ENCODE data around the gene HDAC10. TPM values are rescaled to one million over a fixed set of nuclear protein-coding genes. Genes with fewer than 3 reads are reported as not detected.
A peak's percentile ranks its signal among the peaks of the same experiment; 100 is the strongest.

The HDAC10 gene
- total RNA-seq, 2 donors from 2014 or later: 40.5 to 59.1 TPM

GRCh38 chr22:50255099-50255498, 4.0 kb upstream of the HDAC10 start:
- peaks cover 6% of the 10 kb centered on the region for H3K4me1 ChIP-seq
- TF ChIP-seq, protein P1, sequence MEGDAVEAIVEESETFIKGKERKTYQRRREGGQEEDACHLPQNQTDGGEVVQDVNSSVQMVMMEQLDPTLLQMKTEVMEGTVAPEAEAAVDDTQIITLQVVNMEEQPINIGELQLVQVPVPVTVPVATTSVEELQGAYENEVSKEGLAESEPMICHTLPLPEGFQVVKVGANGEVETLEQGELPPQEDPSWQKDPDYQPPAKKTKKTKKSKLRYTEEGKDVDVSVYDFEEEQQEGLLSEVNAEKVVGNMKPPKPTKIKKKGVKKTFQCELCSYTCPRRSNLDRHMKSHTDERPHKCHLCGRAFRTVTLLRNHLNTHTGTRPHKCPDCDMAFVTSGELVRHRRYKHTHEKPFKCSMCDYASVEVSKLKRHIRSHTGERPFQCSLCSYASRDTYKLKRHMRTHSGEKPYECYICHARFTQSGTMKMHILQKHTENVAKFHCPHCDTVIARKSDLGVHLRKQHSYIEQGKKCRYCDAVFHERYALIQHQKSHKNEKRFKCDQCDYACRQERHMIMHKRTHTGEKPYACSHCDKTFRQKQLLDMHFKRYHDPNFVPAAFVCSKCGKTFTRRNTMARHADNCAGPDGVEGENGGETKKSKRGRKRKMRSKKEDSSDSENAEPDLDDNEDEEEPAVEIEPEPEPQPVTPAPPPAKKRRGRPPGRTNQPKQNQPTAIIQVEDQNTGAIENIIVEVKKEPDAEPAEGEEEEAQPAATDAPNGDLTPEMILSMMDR (IDR thresholded peaks at IDR 0.05): no peak

GRCh38 chr22:50253941-50254340, 2.9 kb upstream of the HDAC10 start:
- Histone ChIP-seq H3K27me3 (peaks cover 1% of the 10 kb centered on the region), H3K4me3 (no peak overlapping the region), H3K9me3 (no peaks in the 10 kb centered on the region), H3K27ac (no peak overlapping the region), H3K4me1 (peaks cover 12% of the 10 kb centered on the region), H3K36me3 (no peaks in the 10 kb centered on the region), H3K9ac (ENCODE audit: low read depth in 2 of 2, low read length in 2 of 2) (no peak overlapping the region)
- no peak for DNase-seq
- intact Hi-C loops (cut with DNase I): loop anchor here (5.0 to 10.0 kb wide), 2 partner anchors 88 to 251 kb away; partner anchors contain the start of genes LMF2, NCAPH2 and PPP6R2
- TF ChIP-seq, protein P1 (IDR thresholded peaks at IDR 0.05): no peak

More at GRCh38 chr22:50255099-50255498, 4.0 kb upstream of the HDAC10 start:
- H3K27ac ChIP-seq: no peak overlapping the region
- H3K36me3 ChIP-seq: no peaks in the 10 kb centered on the region
- no peak for DNase-seq
- intact Hi-C loops (cut with DNase I): loop anchor here (10.0 kb wide), 1 partner anchor 250 kb away; the partner anchor contains the start of genes LMF2 and NCAPH2
- peaks cover 3% of the 10 kb centered on the region for H3K27me3 ChIP-seq
- H3K4me3 ChIP-seq: no peak overlapping the region
- H3K9ac ChIP-seq (ENCODE audit: low read depth in 2 of 2, low read length in 2 of 2): no peak overlapping the region
- no peaks in the 10 kb centered on the region for H3K9me3 ChIP-seq

- TF ChIP-seq, protein P1 (IDR thresholded peaks at IDR 0.05): no peak
- H3K4me3 ChIP-seq: no peak overlapping the region
- H3K9ac ChIP-seq (ENCODE audit: low read depth in 2 of 2, low read length in 2 of 2): no peak overlapping the region
- intact Hi-C loops (cut with DNase I): loop anchor here (5.0 to 10.0 kb wide), 2 partner anchors 89 to 252 kb away; partner anchors contain the start of genes LMF2, NCAPH2 and PPP6R2
- no peaks in the 10 kb centered on the region for H3K9me3 ChIP-seq
- no peak for DNase-seq
- no peaks in the 10 kb centered on the region for H3K27me3 ChIP-seq
- H3K4me1 ChIP-seq: peaks cover 12% of the 10 kb centered on the region
- H3K27ac ChIP-seq: no peak overlapping the region
- H3K36me3 ChIP-seq: no peaks in the 10 kb centered on the region
These were observed 2.2 kb upstream of the HDAC10 start for GRCh38 chr22:50253046-50253915.

GRCh38 chr22:50252082-50253045, 1.3 kb upstream of the HDAC10 start:
- Histone ChIP-seq H3K4me3 (no peak overlapping the region), H3K36me3 (no peaks in the 10 kb centered on the region), H3K27me3 (no peaks in the 10 kb centered on the region), H3K4me1 (peaks cover 19% of the 10 kb centered on the region), H3K9ac (ENCODE audit: low read depth in 2 of 2, low read length in 2 of 2) (no peak overlapping the region), H3K27ac (no peak overlapping the region), H3K9me3 (no peaks in the 10 kb centered on the region)
- peak; percentile 85 for DNase-seq
- TF ChIP-seq, protein P1 (IDR thresholded peaks at IDR 0.05): peak; percentile 65
- intact Hi-C loops (cut with DNase I): loop anchor here (5.0 to 10.0 kb wide), 2 partner anchors 90 to 252 kb away; partner anchors contain the start of genes LMF2, NCAPH2 and PPP6R2
